GM12878 (cell line): ENCODE data around the gene SERPINE2. TPM values are rescaled to one million over a fixed set of nuclear protein-coding genes. Genes with fewer than 3 reads are reported as not detected.

Experiments
- CBX5 ChIP-seq: sonication (generic); IDR thresholded peaks from 2 replicates; pipeline ENCODE4 v1.6.1; 2016; ENCODE audit warnings: low read depth, moderate library complexity, mild to moderate bottlenecking, inconsistent platforms
- EGR1 ChIP-seq, 2 experiments: IDR thresholded peaks; 1 replicate in 1 of 2; 2 replicates in 1 of 2; pipeline ENCODE4 v1.6.1; 2011 to 2012; ENCODE audit warnings: low read depth in 2 of 2, low read length in 2 of 2, borderline replicate concordance in 1 of 2, mild to moderate bottlenecking in 1 of 2, moderate library complexity in 1 of 2
- HDAC2 ChIP-seq: fragments of 200-600 bp; sonication (generic); IDR thresholded peaks from 2 replicates; pipeline ENCODE4 v1.6.1; 2017
- LARP7 ChIP-seq: fragments of 450-650 bp; IDR thresholded peaks from 2 replicates; pipeline ENCODE4 v1.6.1; 2017; ENCODE audit warnings: mild to moderate bottlenecking
- RUNX3 ChIP-seq: IDR thresholded peaks from 2 replicates; pipeline ENCODE4 v1.6.1; 2012; ENCODE audit warnings: low read length, inconsistent platforms
- SMC3 ChIP-seq: IDR thresholded peaks from 2 replicates; pipeline ENCODE4 v1.6.1; 2011; ENCODE audit warnings: low read length, improper control_type of control experiment, borderline replicate concordance
- YBX1 ChIP-seq: fragments of 450-650 bp; IDR thresholded peaks from 2 replicates; pipeline ENCODE4 v1.6.1; 2016; ENCODE audit warnings: antibody characterized with exemption
- polyA plus RNA-seq, 11 experiments: library from polyadenylated mRNA; depleted of rRNA in 4 of 11; unstranded in 6 of 11; stranded (reverse) in 5 of 11; fragments of >200 nt; fragmentation: Nextera tagmentation in 4 of 11; fragmentation: Illumina TruSeq in 1 of 11; extraction: Ambion mirVana in 4 of 11; extraction: Trizol in 1 of 11; gene quantifications; 1 replicate in 1 of 11; 2 replicates in 10 of 11; pipeline versions ENCODE4 v1.2.1 to v1.2.3, GENCODE V29; 2011 to 2016; ENCODE audit warnings: inconsistent platforms in 2 of 11, missing spikeins in 2 of 11, low read depth in 1 of 11
- total RNA-seq, 4 experiments: library from RNA; depleted of rRNA in 3 of 4; stranded (reverse); fragments of >200 nt in 3 of 4; fragmentation: Illumina TruSeq in 1 of 4; extraction: Trizol in 1 of 4; gene quantifications; 2 replicates each; pipeline versions ENCODE4 v1.2.1 to v1.2.3, GENCODE V29; 2013 to 2021
- TF ChIP-seq, protein P1 (sequence below): fragments of 450-650 bp; conservative IDR thresholded peaks from 2 replicates; pipeline ENCODE4 v1.6.1; 2017; ENCODE audit warnings: mild to moderate bottlenecking, moderate library complexity
- TF ChIP-seq, protein P2 (sequence below): fragments of 450-650 bp; IDR thresholded peaks from 2 replicates; pipeline ENCODE4 v1.6.1; 2017; ENCODE audit warnings: mild to moderate bottlenecking, moderate library complexity
- TF ChIP-seq, protein P3 (sequence below): fragments of 450-650 bp; IDR thresholded peaks from 2 replicates; pipeline ENCODE4 v1.6.1; 2018; ENCODE audit warnings: mild to moderate bottlenecking, low read depth, moderate library complexity; ENCODE audit not compliant: partially characterized antibody

SERPINE2 gene
- total and polyA plus RNA-seq, 10 of the 15 experiments (the other 5 are each of a cell fraction or from before 2014, with no cell fraction given): 0.18 to 1.7 (median 0.39) TPM

DNA sequence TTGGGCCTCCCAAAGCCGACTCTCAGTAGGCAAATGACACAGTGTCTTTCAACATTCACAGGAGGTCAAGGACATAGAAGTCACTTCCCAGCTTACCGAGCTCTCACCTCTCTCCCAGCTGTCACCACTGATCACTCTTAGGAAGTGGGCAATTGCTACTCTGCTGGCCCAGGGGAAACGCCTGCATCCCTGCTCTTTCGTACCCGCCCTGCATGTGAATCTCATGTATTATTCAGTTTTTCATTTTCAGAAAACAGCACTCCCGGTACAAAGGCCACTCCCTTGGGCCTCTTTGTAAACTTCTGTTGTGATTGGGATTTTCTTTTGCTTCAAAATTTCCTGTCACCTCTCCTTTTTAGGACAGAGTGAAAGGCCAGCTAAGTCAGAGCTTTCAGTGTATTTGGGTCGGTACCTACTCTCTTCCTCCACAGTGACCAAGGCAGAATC lies 66.4 kb downstream of the SERPINE2 start (continued):
- TF ChIP-seq SMC3 (no peak), RUNX3 (no peak), YBX1 (no peak), EGR1 (IDR thresholded peaks at IDR 0.05; ENCODE audit: borderline replicate concordance in 1 of 2, low read depth in 2 of 2, low read length in 2 of 2) (no peak), HDAC2 (no peak), LARP7 (no peak), CBX5 (no peak)
- TF ChIP-seq, protein P1, sequence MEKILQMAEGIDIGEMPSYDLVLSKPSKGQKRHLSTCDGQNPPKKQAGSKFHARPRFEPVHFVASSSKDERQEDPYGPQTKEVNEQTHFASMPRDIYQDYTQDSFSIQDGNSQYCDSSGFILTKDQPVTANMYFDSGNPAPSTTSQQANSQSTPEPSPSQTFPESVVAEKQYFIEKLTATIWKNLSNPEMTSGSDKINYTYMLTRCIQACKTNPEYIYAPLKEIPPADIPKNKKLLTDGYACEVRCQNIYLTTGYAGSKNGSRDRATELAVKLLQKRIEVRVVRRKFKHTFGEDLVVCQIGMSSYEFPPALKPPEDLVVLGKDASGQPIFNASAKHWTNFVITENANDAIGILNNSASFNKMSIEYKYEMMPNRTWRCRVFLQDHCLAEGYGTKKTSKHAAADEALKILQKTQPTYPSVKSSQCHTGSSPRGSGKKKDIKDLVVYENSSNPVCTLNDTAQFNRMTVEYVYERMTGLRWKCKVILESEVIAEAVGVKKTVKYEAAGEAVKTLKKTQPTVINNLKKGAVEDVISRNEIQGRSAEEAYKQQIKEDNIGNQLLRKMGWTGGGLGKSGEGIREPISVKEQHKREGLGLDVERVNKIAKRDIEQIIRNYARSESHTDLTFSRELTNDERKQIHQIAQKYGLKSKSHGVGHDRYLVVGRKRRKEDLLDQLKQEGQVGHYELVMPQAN: no peak
- TF ChIP-seq, protein P2, sequence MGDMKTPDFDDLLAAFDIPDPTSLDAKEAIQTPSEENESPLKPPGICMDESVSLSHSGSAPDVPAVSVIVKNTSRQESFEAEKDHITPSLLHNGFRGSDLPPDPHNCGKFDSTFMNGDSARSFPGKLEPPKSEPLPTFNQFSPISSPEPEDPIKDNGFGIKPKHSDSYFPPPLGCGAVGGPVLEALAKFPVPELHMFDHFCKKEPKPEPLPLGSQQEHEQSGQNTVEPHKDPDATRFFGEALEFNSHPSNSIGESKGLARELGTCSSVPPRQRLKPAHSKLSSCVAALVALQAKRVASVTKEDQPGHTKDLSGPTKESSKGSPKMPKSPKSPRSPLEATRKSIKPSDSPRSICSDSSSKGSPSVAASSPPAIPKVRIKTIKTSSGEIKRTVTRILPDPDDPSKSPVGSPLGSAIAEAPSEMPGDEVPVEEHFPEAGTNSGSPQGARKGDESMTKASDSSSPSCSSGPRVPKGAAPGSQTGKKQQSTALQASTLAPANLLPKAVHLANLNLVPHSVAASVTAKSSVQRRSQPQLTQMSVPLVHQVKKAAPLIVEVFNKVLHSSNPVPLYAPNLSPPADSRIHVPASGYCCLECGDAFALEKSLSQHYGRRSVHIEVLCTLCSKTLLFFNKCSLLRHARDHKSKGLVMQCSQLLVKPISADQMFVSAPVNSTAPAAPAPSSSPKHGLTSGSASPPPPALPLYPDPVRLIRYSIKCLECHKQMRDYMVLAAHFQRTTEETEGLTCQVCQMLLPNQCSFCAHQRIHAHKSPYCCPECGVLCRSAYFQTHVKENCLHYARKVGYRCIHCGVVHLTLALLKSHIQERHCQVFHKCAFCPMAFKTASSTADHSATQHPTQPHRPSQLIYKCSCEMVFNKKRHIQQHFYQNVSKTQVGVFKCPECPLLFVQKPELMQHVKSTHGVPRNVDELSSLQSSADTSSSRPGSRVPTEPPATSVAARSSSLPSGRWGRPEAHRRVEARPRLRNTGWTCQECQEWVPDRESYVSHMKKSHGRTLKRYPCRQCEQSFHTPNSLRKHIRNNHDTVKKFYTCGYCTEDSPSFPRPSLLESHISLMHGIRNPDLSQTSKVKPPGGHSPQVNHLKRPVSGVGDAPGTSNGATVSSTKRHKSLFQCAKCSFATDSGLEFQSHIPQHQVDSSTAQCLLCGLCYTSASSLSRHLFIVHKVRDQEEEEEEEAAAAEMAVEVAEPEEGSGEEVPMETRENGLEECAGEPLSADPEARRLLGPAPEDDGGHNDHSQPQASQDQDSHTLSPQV: no peak
- TF ChIP-seq, protein P3, sequence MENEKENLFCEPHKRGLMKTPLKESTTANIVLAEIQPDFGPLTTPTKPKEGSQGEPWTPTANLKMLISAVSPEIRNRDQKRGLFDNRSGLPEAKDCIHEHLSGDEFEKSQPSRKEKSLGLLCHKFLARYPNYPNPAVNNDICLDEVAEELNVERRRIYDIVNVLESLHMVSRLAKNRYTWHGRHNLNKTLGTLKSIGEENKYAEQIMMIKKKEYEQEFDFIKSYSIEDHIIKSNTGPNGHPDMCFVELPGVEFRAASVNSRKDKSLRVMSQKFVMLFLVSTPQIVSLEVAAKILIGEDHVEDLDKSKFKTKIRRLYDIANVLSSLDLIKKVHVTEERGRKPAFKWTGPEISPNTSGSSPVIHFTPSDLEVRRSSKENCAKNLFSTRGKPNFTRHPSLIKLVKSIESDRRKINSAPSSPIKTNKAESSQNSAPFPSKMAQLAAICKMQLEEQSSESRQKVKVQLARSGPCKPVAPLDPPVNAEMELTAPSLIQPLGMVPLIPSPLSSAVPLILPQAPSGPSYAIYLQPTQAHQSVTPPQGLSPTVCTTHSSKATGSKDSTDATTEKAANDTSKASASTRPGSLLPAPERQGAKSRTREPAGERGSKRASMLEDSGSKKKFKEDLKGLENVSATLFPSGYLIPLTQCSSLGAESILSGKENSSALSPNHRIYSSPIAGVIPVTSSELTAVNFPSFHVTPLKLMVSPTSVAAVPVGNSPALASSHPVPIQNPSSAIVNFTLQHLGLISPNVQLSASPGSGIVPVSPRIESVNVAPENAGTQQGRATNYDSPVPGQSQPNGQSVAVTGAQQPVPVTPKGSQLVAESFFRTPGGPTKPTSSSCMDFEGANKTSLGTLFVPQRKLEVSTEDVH: no peak
